Measurements from ENCODE around the gene PLEKHS1. TPM values are rescaled to one million over a fixed set of nuclear protein-coding genes. Genes with fewer than 3 reads are reported as not detected.

PLEKHS1 gene
- total RNA-seq, 1 experiment from 2014 or later: not detected

GRCh38 chr10:113712024-113712423 lies 39.5 kb upstream of the PLEKHS1 start:
- Histone ChIP-seq H3K4me1 (ENCODE audit: control insufficient read depth in 1 of 2, insufficient read depth in 2 of 2, low read length in 2 of 2) (no peaks in the 10 kb centered on the region), H3K27me3 (ENCODE audit: insufficient read depth, low read length) (no peaks in the 10 kb centered on the region), H3K9me3 (ENCODE audit: control insufficient read depth in 1 of 2, insufficient read depth in 1 of 2, low read depth in 1 of 2, low read length in 2 of 2) (no peaks in the 10 kb centered on the region), H4K20me1 (ENCODE audit: insufficient read depth) (no peaks in the 10 kb centered on the region), H3K4me3 (replicated peaks in 1 of 2; ENCODE audit: low read depth in 1 of 2, low read length in 2 of 2) (no peak overlapping the region), H3K9me2 (ENCODE audit: insufficient read depth) (no peaks in the 10 kb centered on the region), H3K9ac (ENCODE audit: low read length) (no peak overlapping the region), H3K27ac (ENCODE audit: low read depth, low read length) (no peak overlapping the region), H3K79me2 (ENCODE audit: insufficient read depth, low read length) (no peaks in the 10 kb centered on the region; the same call in 1 of the 2 replicates), H2AFZ (ENCODE audit: low read depth, low read length, poor library complexity, severe bottlenecking) (no peak overlapping the region), H3K36me3 (ENCODE audit: control insufficient read depth in 1 of 2, insufficient read depth in 2 of 2, low read length in 2 of 2) (no peaks in the 10 kb centered on the region; a peak in 1 of 4 replicates), H3K4me2 (ENCODE audit: low read length) (no peak overlapping the region)
- BruUV-seq (replicated peaks): no TSS peak
- TF ChIP-seq ATF3 (IDR thresholded peaks at IDR 0.05): no peak
- no peak for TF ChIP-seq EGR1 (IDR thresholded peaks at IDR 0.05; ENCODE audit: low read depth)
- TF ChIP-seq, protein P1, sequence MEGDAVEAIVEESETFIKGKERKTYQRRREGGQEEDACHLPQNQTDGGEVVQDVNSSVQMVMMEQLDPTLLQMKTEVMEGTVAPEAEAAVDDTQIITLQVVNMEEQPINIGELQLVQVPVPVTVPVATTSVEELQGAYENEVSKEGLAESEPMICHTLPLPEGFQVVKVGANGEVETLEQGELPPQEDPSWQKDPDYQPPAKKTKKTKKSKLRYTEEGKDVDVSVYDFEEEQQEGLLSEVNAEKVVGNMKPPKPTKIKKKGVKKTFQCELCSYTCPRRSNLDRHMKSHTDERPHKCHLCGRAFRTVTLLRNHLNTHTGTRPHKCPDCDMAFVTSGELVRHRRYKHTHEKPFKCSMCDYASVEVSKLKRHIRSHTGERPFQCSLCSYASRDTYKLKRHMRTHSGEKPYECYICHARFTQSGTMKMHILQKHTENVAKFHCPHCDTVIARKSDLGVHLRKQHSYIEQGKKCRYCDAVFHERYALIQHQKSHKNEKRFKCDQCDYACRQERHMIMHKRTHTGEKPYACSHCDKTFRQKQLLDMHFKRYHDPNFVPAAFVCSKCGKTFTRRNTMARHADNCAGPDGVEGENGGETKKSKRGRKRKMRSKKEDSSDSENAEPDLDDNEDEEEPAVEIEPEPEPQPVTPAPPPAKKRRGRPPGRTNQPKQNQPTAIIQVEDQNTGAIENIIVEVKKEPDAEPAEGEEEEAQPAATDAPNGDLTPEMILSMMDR (IDR thresholded peaks at IDR 0.05 in 2 of 3, conservative IDR thresholded peaks at IDR 0.05 in 1 of 3; ENCODE audit: borderline replicate concordance in 1 of 3, insufficient read depth in 1 of 3, low read depth in 2 of 3, low read length in 2 of 3): no peak
- TF ChIP-seq ZBTB33 (IDR thresholded peaks at IDR 0.05; ENCODE audit: extremely low read depth, insufficient replicate concordance, low read length): no peak
- no peak for TF ChIP-seq RAD21 (IDR thresholded peaks at IDR 0.05; ENCODE audit: low read depth)
- TF ChIP-seq SP1 (IDR thresholded peaks at IDR 0.05; ENCODE audit: low read depth): no peak
- TF ChIP-seq TCF7L2 (IDR thresholded peaks at IDR 0.05; ENCODE audit: borderline replicate concordance, extremely low read depth, insufficient read depth, insufficient read length): no peak
- TF ChIP-seq JUND (IDR thresholded peaks at IDR 0.05): no peak
- no peak for TF ChIP-seq MAX (IDR thresholded peaks at IDR 0.05)
- TF ChIP-seq, protein P2, sequence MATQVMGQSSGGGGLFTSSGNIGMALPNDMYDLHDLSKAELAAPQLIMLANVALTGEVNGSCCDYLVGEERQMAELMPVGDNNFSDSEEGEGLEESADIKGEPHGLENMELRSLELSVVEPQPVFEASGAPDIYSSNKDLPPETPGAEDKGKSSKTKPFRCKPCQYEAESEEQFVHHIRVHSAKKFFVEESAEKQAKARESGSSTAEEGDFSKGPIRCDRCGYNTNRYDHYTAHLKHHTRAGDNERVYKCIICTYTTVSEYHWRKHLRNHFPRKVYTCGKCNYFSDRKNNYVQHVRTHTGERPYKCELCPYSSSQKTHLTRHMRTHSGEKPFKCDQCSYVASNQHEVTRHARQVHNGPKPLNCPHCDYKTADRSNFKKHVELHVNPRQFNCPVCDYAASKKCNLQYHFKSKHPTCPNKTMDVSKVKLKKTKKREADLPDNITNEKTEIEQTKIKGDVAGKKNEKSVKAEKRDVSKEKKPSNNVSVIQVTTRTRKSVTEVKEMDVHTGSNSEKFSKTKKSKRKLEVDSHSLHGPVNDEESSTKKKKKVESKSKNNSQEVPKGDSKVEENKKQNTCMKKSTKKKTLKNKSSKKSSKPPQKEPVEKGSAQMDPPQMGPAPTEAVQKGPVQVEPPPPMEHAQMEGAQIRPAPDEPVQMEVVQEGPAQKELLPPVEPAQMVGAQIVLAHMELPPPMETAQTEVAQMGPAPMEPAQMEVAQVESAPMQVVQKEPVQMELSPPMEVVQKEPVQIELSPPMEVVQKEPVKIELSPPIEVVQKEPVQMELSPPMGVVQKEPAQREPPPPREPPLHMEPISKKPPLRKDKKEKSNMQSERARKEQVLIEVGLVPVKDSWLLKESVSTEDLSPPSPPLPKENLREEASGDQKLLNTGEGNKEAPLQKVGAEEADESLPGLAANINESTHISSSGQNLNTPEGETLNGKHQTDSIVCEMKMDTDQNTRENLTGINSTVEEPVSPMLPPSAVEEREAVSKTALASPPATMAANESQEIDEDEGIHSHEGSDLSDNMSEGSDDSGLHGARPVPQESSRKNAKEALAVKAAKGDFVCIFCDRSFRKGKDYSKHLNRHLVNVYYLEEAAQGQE (IDR thresholded peaks at IDR 0.05; ENCODE audit: low read depth): no peak
- TF ChIP-seq CEBPB (IDR thresholded peaks at IDR 0.05; ENCODE audit: low read depth): no peak
- no peak for TF ChIP-seq EZH2phosphoT487 (IDR thresholded peaks at IDR 0.05; ENCODE audit: borderline replicate concordance)
- intact Hi-C loops (cut with micrococcal nuclease): no loop called here
- DNase-seq (ENCODE audit: low read depth, low spot score) (no peak), ATAC-seq (no peak)
- CTCF ChIA-PET: interaction anchor here (0.7 kb wide), 1 partner anchor 87 kb away, joined by 3 read pairs; no protein-coding TSS in a partner anchor
- RAD21 ChIA-PET (ENCODE audit: low non-redundant PET in 1 of 2, low total read pairs in 2 of 2, uncharacterized antibody in 2 of 2, unreplicated experiment in 2 of 2): no interaction called here
- POLR2A ChIA-PET: no interaction called here

Measured in HCT116 (cell line).